NCI-H187 treated with DMSO at 0.1 percent for 48 hours (cell line): Measurements from ENCODE around the gene ARHGAP10.

Source experiments
- DNase-seq: peaks from one replicate; lab custom pipeline; 2025; lab: John Stamatoyannopoulos, UW

ARHGAP10 gene, protein sequence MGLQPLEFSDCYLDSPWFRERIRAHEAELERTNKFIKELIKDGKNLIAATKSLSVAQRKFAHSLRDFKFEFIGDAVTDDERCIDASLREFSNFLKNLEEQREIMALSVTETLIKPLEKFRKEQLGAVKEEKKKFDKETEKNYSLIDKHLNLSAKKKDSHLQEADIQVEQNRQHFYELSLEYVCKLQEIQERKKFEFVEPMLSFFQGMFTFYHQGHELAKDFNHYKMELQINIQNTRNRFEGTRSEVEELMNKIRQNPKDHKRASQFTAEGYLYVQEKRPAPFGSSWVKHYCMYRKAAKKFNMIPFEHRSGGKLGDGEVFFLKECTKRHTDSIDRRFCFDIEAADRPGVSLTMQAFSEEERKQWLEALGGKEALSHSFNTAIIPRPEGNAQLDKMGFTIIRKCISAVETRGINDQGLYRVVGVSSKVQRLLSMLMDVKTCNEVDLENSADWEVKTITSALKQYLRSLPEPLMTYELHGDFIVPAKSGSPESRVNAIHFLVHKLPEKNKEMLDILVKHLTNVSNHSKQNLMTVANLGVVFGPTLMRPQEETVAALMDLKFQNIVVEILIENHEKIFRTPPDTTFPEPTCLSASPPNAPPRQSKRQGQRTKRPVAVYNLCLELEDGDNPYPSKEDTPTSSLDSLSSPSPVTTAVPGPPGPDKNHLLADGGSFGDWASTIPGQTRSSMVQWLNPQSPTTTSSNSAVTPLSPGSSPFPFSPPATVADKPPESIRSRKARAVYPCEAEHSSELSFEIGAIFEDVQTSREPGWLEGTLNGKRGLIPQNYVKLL

DNA sequence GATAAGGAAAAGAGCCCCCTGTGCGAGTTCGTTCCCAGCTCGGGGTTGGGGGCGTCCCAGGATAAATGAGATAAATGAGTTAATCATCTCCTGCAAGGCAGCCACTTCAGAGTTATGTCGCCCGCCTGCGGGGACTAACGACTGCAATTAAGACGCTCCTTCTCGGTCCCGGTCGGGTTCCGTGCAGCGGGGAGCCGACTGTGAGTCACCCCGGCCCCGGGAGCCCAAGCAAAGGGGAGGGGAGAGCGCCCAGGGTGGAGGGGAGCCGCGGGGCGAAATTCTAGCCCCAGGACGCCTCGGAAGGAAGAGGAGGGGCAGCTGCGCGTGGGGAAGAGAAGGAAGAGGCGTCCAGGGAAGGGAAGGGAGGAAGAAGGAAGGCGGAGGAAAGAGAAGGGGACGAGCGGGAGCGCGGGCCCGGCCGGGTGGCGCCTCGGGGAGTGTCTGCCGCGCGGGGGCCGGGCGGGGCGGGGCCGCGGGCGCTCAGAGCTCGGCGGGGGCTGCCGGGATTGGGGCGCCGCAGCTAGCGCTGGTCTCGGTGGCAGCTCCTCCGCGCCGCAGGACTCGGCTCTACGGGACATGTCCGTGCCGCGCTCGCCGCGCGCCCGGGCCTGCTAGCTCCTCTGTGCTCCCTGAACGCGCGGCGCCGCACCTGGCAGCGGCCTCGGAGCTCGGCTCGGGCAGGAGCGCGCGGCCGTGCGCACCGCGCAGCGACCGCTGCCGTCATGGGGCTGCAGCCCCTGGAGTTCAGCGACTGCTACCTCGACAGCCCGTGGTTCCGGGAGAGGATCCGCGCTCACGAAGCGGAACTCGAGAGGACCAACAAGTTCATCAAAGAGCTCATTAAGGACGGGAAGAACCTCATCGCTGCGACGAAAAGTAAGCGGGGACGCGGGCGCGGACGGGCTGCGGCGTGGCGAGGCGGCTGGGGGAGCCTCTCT lies at the start of gene ARHGAP10:
Gene ARHGAP10 (plus strand): TSS at position 509 of the 938 bp plus-strand sequence. CDS start 214 bp downstream, at position 723.
- DNase-seq, result no peak

- DNase-seq, result no peak
Observed at GRCh38 chr4:147682755-147683154, 49.1 kb upstream of the ARHGAP10 start.

DNA sequence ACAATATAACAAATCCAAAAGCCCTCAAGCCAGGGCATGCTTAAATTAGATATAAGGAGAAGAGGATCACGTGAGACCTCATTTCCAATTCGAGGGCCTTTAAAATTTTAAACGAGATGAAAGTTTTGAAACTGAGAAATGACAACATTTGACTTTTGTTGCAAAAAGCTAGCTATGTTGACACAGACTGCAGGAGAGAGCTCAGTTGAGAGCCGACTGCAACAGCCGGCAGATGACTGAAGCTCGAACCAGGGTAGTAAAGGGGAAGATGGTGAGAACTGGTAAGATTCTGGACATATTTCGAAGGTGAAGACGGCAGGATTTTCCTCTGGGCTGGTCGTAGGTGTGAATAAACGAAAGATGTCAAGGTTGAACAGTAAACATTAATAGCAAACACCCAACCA lies 48.7 kb upstream of the ARHGAP10 start:
- no peak for DNase-seq

DNA sequence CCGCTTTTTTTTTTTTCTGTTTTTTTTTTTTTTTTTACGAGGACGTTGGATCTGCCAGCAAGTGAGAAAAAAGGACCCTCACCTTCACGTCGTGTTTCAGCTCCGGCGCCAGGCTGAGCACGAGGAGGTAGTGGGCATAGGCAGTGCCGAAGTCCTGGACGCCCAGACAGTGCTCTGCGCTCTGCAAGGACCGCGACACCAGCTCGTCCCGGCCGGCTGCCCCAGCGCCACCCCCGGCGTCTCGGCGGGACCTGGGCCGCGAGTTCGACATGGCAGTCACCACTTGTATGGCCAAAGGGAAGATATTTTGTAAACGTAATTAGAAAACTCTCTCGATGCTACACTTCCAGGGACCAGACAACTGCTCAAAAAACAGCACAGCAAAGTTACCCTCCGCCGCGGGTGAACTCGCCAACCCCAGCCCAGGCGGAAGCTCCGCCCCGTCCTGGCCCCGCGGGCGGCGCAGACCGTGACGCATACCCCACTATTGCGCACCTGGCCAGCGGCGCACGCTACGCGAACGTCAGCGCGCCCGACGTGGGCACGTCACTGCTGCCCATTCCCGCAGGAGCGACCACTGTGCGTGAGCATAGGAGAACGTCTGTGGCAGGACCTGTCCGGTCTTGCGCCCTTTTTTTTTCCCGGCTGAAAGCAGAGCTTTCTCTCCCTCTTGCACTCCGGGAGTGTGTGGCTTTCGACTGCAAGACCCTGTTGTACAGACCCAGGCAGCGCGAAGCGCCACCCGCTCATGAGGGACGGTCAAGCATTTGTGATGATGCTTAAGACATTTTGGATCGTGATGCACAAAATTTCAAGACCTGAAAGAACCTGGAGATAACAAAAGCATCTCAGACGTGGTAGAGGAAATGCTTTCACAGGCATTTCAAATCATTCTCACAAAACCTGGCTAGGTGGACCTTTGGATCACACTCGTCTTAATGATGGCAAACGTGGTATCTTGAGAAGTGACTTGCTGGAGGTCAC lies 47.9 kb upstream of the ARHGAP10 start, which contains the start of gene PRMT9:
Gene PRMT9 (minus strand): TSS at position 447 of the 984 bp plus-strand sequence. CDS start 176 bp downstream, at position 271.
- DNase-seq, result no peak

- DNase-seq, result no peak
Observed at GRCh38 chr4:147689067-147689466, 42.8 kb upstream of the ARHGAP10 start.

GRCh38 chr4:147691820-147692219 lies 40.1 kb upstream of the ARHGAP10 start:
- DNase-seq, result no peak

GRCh38 chr4:147693218-147693617 lies 38.7 kb upstream of the ARHGAP10 start:
- no peak for DNase-seq

- no peak for DNase-seq
Observed at GRCh38 chr4:147696866-147697265, 35.0 kb upstream of the ARHGAP10 start.

DNA sequence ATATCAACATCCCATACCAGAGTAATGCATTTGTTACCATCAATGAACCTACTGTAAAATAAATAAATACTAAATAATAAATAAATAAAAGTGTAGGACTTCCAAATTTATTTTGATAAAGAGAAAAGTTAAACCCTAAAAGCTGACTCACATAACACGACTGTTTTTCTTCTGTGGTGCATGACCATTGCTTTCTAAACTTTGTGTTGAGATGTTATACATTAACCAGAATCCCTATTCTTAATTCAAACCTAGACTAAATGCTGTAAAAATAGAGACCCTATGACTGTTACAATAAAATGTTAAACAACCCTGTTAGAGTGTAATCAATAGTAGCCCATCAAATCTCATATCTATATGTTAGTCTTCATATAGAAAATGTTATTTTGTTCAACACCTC lies 27.0 kb upstream of the ARHGAP10 start:
- DNase-seq, result no peak

GRCh38 chr4:147707892-147708672 lies 23.8 kb upstream of the ARHGAP10 start:
- DNase-seq, result no peak

DNA sequence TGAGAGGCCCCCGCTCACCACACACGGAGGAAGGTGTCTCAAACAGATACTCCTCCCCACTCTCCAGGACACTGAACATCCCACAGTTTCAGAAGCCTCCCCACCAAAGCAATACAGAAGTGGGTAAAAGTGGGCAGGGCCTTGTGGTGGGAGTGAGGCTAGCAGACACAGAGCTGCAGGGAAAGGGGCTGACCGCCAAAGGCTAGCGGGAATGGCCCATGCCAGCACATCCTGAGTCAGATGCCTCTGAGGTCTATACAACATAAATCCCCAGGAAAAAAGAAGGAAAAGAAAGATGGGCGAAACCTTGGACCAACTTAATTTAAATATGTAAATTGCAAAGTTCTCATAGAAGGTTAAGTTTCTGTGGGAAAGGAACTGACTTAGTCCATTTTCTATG lies 21.9 kb upstream of the ARHGAP10 start:
- DNase-seq, result no peak

- DNase-seq, result no peak
Observed at GRCh38 chr4:147714575-147715401, 17.1 kb upstream of the ARHGAP10 start.

DNA sequence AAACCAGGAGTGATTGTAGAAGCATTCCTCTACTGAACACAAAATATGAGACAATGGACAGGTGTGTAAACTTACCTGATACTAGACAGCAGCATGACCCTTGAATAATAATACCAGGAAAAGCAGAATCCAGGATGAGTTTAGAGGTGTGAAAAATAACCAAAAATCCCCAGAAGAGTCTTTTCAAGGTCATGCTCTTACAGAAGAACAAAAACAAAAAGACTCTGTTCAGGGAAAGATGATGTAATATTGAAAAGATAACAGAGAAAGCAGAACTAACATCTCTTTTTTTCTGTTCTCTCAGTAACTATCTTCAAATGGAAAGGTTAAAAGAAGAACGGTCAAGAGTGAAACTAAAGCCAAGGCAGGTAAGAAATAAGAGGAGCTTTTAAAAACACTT lies 14.0 kb upstream of the ARHGAP10 start:
- DNase-seq, result no peak

- no peak for DNase-seq
Observed at GRCh38 chr4:147723326-147723725, 8.6 kb upstream of the ARHGAP10 start.

DNA sequence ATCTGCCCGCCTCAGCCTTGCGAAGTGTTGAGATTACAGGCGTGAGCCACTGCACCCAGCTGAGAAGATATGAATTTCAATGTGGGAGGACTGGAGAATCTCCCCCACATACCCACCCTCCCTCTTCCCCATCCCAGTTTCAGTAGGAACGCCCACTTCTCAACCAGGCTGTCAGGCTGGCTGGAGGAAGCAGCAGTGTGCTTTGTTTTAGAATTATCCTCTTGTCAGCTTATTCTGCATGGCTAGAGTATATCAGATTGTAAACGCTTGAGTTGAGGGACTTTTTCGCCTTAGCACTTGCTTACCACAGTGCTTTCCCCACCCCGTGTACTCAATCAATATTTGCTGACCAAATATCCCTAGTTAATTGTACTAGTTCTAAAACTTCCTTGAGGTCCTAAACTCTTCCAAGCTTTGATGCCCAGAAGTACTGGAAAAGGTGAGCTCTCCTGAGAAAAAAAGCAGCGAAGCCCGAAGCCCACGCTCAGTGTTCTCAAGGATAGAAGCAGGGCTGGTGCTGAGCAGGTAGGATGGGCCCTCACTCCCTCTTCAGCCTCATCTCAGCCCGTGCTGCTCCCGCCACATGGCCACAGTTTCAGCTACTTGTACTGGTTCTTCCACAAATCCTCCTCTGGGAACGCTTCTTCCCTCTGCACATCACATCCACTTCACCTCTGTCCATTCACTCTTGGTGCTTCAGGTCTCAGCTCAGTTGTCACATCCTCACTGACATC lies 7.3 kb upstream of the ARHGAP10 start:
- DNase-seq, result no peak

DNA sequence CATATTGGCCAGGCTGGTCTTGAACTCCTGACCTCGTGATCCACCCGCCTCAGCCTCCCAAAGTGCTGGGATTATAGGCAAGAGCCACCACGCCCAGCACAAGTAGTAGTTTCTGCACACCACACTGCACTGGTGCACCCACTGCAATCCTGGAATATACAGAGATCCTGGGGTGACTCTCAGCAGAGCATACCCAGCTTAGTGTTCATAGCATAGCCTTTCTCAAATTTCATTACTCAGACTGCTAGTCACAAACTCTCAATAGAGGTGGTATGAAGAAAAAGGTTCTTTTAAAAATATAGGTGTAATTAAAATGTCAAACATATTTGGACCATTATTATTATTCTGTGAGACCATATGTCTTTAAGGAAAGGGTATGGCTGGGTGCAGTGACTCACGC lies 6.2 kb upstream of the ARHGAP10 start:
- DNase-seq, result no peak

DNA sequence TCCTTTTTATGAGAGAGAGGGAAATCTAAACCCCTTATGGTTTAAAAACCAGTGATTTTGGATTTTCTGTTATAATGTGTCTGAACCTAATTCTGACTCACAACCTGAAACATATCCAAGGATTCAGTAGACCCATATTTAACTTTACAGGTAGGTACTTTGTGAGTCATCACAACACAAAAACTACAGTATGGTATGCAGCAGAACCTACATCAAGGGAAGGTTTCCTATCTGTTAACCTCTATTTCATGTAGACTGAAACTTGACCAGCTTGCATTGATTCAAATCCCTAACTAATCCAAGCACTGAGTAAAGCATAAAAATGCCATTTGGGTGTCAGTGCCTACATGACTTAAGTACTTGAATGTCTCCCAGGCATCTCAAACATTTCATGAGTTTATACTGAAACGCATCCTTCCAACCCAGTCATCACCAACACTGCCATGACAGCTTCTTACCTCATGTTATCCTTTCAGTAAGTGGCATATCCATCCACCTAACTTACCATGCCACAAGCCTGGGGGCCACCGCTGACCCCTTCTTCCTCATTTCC lies 4.3 kb upstream of the ARHGAP10 start:
- DNase-seq, result no peak

DNA sequence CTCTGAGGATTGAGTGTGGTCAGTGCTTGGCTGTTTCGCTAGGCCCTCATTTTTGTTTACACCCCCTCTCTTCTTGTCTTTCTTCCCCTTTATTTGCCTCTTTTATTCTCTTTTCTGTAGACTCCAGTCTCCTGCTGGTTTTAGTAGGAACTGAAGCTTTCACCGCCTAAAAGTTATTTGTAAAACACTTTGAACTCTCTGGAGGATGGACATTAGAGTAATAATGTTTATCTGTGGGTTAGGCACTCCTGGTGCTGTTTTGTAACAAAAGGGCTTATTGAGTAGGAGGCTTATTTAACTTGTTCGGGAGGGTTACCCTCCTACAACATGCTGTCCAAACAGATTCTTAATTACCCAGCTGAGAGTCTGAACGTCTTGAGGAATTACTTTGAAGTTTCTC lies 1.6 kb upstream of the ARHGAP10 start:
- no peak for DNase-seq
